HEK293T (cell line): ENCODE data around the gene CFAP161.

ENCODE experiments used
- CTCF ChIA-PET: fragments of 350-600 bp; formaldehyde crosslinking; extraction: SDS; loops from one replicate; lab custom pipeline; 2021; ENCODE audit warnings: antibody characterized with exemption, inconsistent platforms; lab: Yijun Ruan, JAX
- POLR2A ChIA-PET: fragments of 350-600 bp; formaldehyde crosslinking; extraction: SDS; loops from one replicate; lab custom pipeline; 2020; ENCODE audit warnings: antibody characterized with exemption, inconsistent platforms; lab: Yijun Ruan, JAX
- DNase-seq: peaks from one replicate; pipeline ENCODE4 v3.0.0; 2012; ENCODE audit warnings: mixed read lengths; ENCODE audit errors: extremely low spot score
- ARNT ChIP-seq: fragments of 450-650 bp; IDR thresholded peaks from 2 replicates; pipeline ENCODE4 v1.6.1; 2017; ENCODE audit warnings: mild to moderate bottlenecking
- BHLHE40 ChIP-seq: fragments of 450-650 bp; IDR thresholded peaks from 2 replicates; pipeline ENCODE4 v1.6.1; 2016; ENCODE audit warnings: mild to moderate bottlenecking, moderate library complexity, borderline replicate concordance
- CTBP1 ChIP-seq: fragments of 450-650 bp; IDR thresholded peaks from 2 replicates; pipeline ENCODE4 v1.6.1; 2016; ENCODE audit warnings: borderline replicate concordance
- ELF4 ChIP-seq: fragments of 450-650 bp; IDR thresholded peaks from 2 replicates; pipeline ENCODE4 v1.6.1; 2017; ENCODE audit warnings: antibody characterized with exemption
- FOXA1 ChIP-seq: fragments of 450-650 bp; IDR thresholded peaks from 2 replicates; pipeline ENCODE4 v1.6.1; 2016; ENCODE audit warnings: mild to moderate bottlenecking
- FOXK2 ChIP-seq: fragments of 450-650 bp; IDR thresholded peaks from 2 replicates; pipeline ENCODE4 v1.6.1; 2016; ENCODE audit warnings: mild to moderate bottlenecking
- FOXM1 ChIP-seq: fragments of 450-650 bp; IDR thresholded peaks from 2 replicates; pipeline ENCODE4 v1.6.1; 2017; ENCODE audit warnings: mild to moderate bottlenecking, borderline replicate concordance
- HDGF ChIP-seq: fragments of 450-650 bp; IDR thresholded peaks from 2 replicates; pipeline ENCODE4 v1.6.1; 2017; ENCODE audit warnings: antibody characterized with exemption, borderline replicate concordance
- L3MBTL2 ChIP-seq: fragments of 450-650 bp; conservative IDR thresholded peaks from 2 replicates; pipeline ENCODE4 v1.6.1; 2016; ENCODE audit warnings: mild to moderate bottlenecking
- LEF1 ChIP-seq: fragments of 450-650 bp; IDR thresholded peaks from 2 replicates; pipeline ENCODE4 v1.6.1; 2017; ENCODE audit warnings: mild to moderate bottlenecking, borderline replicate concordance
- NFRKB ChIP-seq: fragments of 450-650 bp; IDR thresholded peaks from 2 replicates; pipeline ENCODE4 v1.6.1; 2016; ENCODE audit warnings: mild to moderate bottlenecking, moderate library complexity
- SP1 ChIP-seq: fragments of 450-650 bp; IDR thresholded peaks from 2 replicates; pipeline ENCODE4 v1.6.1; 2017
- SUZ12 ChIP-seq: fragments of 450-650 bp; IDR thresholded peaks from 2 replicates; pipeline ENCODE4 v1.6.1; 2016; ENCODE audit warnings: mild to moderate bottlenecking
- TARDBP ChIP-seq: fragments of 450-650 bp; IDR thresholded peaks from 2 replicates; pipeline ENCODE4 v1.6.1; 2016
- ZNF384 ChIP-seq: fragments of 450-650 bp; IDR thresholded peaks from 2 replicates; pipeline ENCODE4 v1.6.1; 2016
- TF ChIP-seq, protein P1 (sequence below): fragments of 450-650 bp; IDR thresholded peaks from 2 replicates; pipeline ENCODE4 v1.6.1; 2016

Gene CFAP161

GRCh38 chr15:81184188-81184587 lies 50.1 kb downstream of the CFAP161 start:
- CTCF ChIA-PET = interaction anchor here (1.8 kb wide), 1 partner anchor 82 kb away, joined by 6 read pairs; no protein-coding TSS in a partner anchor
- no peak for DNase-seq
- no peak for TF ChIP-seq TARDBP
- POLR2A ChIA-PET = no interaction called here

DNA sequence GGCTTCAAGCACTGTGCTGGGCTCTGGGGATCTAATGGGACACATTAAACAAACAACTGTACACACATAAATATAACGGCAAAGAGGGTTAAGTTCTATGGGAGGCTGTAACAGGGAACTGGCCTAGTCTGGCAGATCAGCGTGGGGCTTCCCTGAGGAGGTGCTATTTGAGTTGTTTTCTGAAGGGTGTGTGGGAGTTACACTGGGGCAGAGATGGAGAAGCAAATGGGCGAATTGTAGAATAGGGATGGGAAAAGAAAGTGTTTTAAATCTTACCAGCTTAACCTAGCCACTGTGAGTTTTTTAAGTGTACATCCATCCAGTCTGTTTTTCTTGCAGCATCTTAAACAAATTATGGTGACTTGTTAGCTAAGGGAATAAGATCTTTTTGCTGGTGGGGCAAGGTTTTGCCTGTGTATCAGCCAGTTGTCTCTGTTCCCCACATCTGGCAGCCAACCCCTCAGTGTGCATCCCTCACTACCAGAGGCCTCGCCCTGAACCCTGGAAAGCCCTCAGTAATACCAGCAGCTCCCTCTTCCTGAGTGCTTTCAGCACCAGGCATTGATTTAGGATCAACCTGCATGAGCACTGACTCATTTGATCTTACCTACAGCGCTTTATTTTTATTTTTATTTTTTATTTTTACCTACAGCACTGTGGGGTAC lies 51.7 kb downstream of the CFAP161 start:
- DNase-seq = no peak
- ChIA-PET POLR2A (no interaction called here), CTCF (interaction anchor here (1.8 kb wide), 1 partner anchor 80 kb away, joined by 6 read pairs; no protein-coding TSS in a partner anchor)
- TF ChIP-seq, protein P1, sequence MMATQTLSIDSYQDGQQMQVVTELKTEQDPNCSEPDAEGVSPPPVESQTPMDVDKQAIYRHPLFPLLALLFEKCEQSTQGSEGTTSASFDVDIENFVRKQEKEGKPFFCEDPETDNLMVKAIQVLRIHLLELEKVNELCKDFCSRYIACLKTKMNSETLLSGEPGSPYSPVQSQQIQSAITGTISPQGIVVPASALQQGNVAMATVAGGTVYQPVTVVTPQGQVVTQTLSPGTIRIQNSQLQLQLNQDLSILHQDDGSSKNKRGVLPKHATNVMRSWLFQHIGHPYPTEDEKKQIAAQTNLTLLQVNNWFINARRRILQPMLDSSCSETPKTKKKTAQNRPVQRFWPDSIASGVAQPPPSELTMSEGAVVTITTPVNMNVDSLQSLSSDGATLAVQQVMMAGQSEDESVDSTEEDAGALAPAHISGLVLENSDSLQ = no peak
- TF ChIP-seq TARDBP (no peak), SP1 (no peak), HDGF (no peak)

GRCh38 chr15:81188354-81188753 lies 54.3 kb downstream of the CFAP161 start:
- ChIA-PET POLR2A (no interaction called here), CTCF (no interaction called here)
- no peak for DNase-seq
- TF ChIP-seq FOXA1 = no peak
- no peak for TF ChIP-seq ZNF384
- no peak for TF ChIP-seq HDGF
- no peak for TF ChIP-seq NFRKB

DNA sequence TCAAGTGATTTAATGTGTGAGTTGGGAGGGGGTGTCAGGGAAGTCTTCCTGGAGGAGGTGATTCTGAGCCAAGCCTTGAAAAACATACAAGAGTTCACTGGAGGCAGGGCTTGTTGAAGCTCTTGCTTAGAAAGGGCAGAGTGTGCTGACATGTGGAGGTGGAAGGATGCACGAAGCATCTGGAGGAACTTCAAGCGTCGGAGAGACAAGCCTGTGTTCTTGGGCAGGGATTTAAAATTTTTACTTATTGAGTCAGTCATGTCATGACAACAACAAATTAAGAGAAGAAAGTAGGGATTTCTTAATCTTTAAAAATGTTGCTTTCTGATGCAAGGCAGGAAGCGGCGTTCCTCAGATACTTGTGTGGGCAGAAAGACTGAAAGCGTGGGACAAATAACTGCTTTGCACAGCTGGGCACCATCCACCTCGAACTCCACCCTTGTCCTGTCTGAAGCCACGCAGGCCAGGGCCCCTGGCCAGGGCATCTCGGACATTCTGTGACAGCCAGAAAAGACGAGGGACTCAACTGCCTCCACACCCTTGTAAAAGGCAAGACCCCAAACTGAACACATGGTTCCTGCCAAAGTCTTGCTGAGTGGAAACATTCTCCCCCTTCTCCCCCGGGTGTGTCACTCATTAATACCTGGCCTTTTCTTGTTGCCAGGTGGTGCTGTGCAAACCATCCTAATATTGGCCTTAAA lies 55.7 kb downstream of the CFAP161 start:
- ChIA-PET CTCF (no interaction called here), POLR2A (no interaction called here)
- TF ChIP-seq ELF4 = no peak
- TF ChIP-seq LEF1 = no peak
- no peak for TF ChIP-seq BHLHE40
- TF ChIP-seq FOXA1 = no peak
- TF ChIP-seq SP1 = no peak
- TF ChIP-seq ARNT = no peak
- TF ChIP-seq TARDBP = no peak
- no peak for TF ChIP-seq ZNF384
- TF ChIP-seq FOXM1 = no peak
- TF ChIP-seq NFRKB = no peak
- TF ChIP-seq, protein P1 = no peak
- TF ChIP-seq HDGF = no peak
- no peak for TF ChIP-seq L3MBTL2
- no peak for TF ChIP-seq FOXK2
- no peak for TF ChIP-seq SUZ12
- TF ChIP-seq CTBP1 = no peak
- no peak for DNase-seq

DNA sequence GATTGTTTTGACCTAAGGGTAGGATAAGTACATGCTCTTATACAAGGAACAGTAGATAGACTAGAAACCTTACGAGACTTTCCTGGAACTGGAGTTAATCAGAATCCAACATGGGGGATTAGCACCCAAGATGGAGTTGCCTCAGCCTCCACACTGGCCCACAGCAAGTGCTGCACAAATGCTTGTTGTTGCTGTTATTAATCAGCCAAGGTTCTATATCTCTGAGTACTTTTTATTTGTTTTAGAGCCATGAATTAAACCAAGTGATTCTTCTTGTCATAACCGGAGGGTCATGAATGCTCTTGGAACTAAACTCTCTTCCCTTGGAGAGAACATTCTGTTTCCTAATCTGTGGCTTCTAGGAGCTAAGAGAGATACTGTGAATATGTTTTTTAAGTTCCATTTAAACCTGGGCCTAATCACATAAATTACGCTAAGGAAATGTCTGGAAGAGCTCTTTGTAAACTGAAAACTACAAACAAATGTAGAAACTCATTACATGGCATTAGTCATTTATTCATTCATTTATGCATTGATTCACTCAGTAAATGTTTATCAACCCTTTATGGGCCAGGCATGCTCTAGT lies 56.9 kb downstream of the CFAP161 start:
- DNase-seq = no peak
- POLR2A ChIA-PET = no interaction called here
- TF ChIP-seq ELF4 (no peak), BHLHE40 (no peak), SUZ12 (no peak), L3MBTL2 (no peak), LEF1 (no peak), CTBP1 (no peak)
- CTCF ChIA-PET = interaction anchor here (1.4 kb wide), 1 partner anchor 75 kb away, joined by 7 read pairs; no protein-coding TSS in a partner anchor

DNA sequence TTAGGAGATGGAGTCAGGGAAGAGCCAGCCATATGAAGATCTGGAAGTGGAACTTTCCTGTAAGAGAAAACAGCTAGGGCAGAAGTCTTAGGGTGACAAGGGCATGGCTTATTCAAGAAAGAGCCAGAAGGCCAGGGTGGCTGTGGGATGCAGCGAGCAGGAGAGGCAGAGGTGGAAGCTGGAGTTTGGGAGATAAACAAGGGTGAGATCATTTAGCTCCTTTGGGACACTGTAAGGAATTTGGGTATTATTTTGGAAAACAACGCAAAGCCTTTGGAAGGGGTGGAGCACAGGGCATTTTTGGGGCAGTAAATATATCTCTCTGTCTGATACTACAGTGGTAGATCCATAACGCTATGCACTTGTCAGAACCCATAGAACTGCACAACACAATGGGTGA lies 57.6 kb downstream of the CFAP161 start:
- POLR2A ChIA-PET = no interaction called here

DNA sequence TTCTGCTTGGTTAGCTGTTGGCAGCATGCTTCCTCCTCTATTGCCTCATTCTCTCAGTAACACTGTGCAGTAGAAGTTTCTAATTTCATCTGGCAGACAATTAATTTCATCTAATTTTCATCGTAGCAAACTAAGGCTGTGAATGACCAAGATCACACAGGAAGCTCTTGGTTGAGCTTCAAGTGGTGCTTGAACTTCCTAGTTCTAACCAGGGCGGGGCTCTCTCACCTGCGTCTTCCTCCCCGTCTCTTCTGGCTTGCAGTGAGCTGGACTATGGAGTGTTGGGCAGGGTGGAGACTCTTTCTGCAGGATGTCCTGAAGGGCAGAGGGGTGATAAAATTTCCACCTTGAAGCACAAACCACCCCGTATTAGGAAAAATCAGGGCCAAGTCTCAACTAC lies 60.7 kb downstream of the CFAP161 start:
- TF ChIP-seq LEF1 (no peak), BHLHE40 (no peak), TARDBP (no peak), ELF4 (no peak), CTBP1 (no peak), HDGF (no peak), FOXM1 (no peak), ZNF384 (no peak), ARNT (no peak), SUZ12 (no peak), FOXA1 (no peak), SP1 (no peak), FOXK2 (no peak), NFRKB (no peak), L3MBTL2 (no peak)
- TF ChIP-seq, protein P1 = no peak
- POLR2A ChIA-PET = no interaction called here
- CTCF ChIA-PET = interaction anchor here (1.5 kb wide), 1 partner anchor 72 kb away, joined by 4 read pairs; no protein-coding TSS in a partner anchor
- DNase-seq = no peak

More for the DNA sequence above, 57.6 kb downstream of the CFAP161 start:
- no peak for TF ChIP-seq BHLHE40
- TF ChIP-seq, protein P1 = no peak
- DNase-seq = no peak
- CTCF ChIA-PET = interaction anchor here (0.6 to 1.4 kb wide), 2 partner anchors 30 to 75 kb away, joined by 3 to 7 read pairs; no protein-coding TSS in a partner anchor
